Mesendoderm (in vitro differentiated cells): ENCODE measurements around the gene ANKRD13A.

Source experiments
- DNase-seq: peaks from one replicate; pipeline ENCODE4 v3.0.0; 2013
- H2AK5ac ChIP-seq: 2 replicates; pipeline ENCODE4 v1.6.1; 2013; ENCODE audit warnings: low read length, inconsistent platforms
- H2BK120ac ChIP-seq: 2 replicates; pipeline ENCODE4 v1.6.1; 2013; ENCODE audit warnings: low read depth, mild to moderate bottlenecking, low read length, moderate library complexity, mixed read lengths
- H2BK15ac ChIP-seq: replicated peaks from 2 replicates; pipeline ENCODE4 v1.6.1; 2013; ENCODE audit warnings: low read depth, mild to moderate bottlenecking, moderate library complexity
- H2BK5ac ChIP-seq: 2 replicates; pipeline ENCODE4 v1.6.1; 2013; ENCODE audit warnings: low read length, inconsistent platforms
- H3K18ac ChIP-seq: 2 replicates; pipeline ENCODE4 v1.6.1; 2013; ENCODE audit warnings: mild to moderate bottlenecking, low read length, mixed read lengths
- H3K23ac ChIP-seq: one replicate; pipeline ENCODE4 v1.6.1; 2013; ENCODE audit warnings: low read length
- H3K27ac ChIP-seq: 2 replicates; pipeline ENCODE4 v1.5.1; 2013; ENCODE audit warnings: low read depth, mild to moderate bottlenecking, inconsistent platforms, low read length, moderate library complexity
- H3K27me3 ChIP-seq: 2 replicates; pipeline ENCODE4 v1.6.1; 2013; ENCODE audit warnings: low read length, control low read depth, mild to moderate bottlenecking, inconsistent platforms; ENCODE audit not compliant: insufficient read depth, poor library complexity
- H3K36me3 ChIP-seq: 2 replicates; pipeline ENCODE4 v1.6.1; 2013; ENCODE audit warnings: low read length, inconsistent platforms; ENCODE audit not compliant: control insufficient read depth, insufficient read depth
- H3K4ac ChIP-seq: one replicate; pipeline ENCODE4 v1.6.1; 2013; ENCODE audit warnings: low read depth, mild to moderate bottlenecking, low read length, moderate library complexity
- H3K4me1 ChIP-seq: 2 replicates; pipeline ENCODE4 v1.6.1; 2013; ENCODE audit warnings: low read depth, low read length, inconsistent platforms; ENCODE audit not compliant: control insufficient read depth
- H3K4me2 ChIP-seq: 2 replicates; pipeline ENCODE4 v1.6.1; 2013; ENCODE audit warnings: low read length
- H3K4me3 ChIP-seq: 2 replicates; pipeline ENCODE4 v1.5.1; 2013; ENCODE audit warnings: mild to moderate bottlenecking, low read length
- H3K56ac ChIP-seq: one replicate; pipeline ENCODE4 v1.6.1; 2013; ENCODE audit warnings: low read length
- H3K79me1 ChIP-seq: 2 replicates; pipeline ENCODE4 v1.6.1; 2013; ENCODE audit warnings: low read length, inconsistent platforms
- H3K79me2 ChIP-seq: 2 replicates; pipeline ENCODE4 v1.6.1; 2013; ENCODE audit warnings: mild to moderate bottlenecking, low read length; ENCODE audit not compliant: control insufficient read depth, insufficient read depth
- H3K9ac ChIP-seq: 2 replicates; pipeline ENCODE4 v1.6.1; 2013; ENCODE audit warnings: low read length, inconsistent platforms
- H4K5ac ChIP-seq: one replicate; pipeline ENCODE4 v1.6.1; 2013; ENCODE audit warnings: low read length
- H4K8ac ChIP-seq: one replicate; pipeline ENCODE4 v1.6.1; 2013; ENCODE audit warnings: low read depth, mild to moderate bottlenecking, control low read depth, low read length, moderate library complexity
- WGBS: extraction: QIAGEN DNeasy Blood & Tissue Kit; methylation state at CpG from one replicate; pipeline ENCODE4 v1.1.7; 2013; ENCODE audit warnings: low lambda C conversion rate, missing lambda C conversion rate; ENCODE audit not compliant: insufficient coverage; ENCODE audit errors: extremely low coverage; 5-methylcytosine and 5-hydroxymethylcytosine counted together

ANKRD13A gene

DNA sequence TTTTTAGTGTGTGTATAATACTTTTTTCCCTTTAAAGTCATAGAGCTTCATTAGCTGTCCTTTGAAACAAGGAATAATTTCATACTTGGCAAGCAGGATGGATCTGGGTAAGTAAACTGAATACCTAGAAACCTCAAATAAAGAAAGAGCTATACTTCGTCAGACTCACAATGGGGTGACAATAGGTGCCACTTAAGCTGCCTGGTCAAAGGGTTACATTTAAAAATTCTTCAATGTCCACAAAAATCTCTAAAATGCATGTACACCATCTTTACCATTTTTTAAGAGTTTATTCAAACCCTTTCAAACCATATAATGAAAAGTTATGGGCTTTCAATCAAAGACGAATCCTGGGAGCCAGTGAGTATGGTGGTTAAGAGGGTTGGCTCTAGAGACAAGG lies 6.1 kb upstream of the ANKRD13A start:
- no CpG with 5 or more reads among the region's 2 CpGs for WGBS
- Histone ChIP-seq H3K4me3 (no peak overlapping the region), H3K4me1 (peaks cover 6% of the 10 kb centered on the region), H2AK5ac (no peak overlapping the region), H2BK15ac (no peak overlapping the region), H2BK120ac (no peak overlapping the region), H4K8ac (no peak overlapping the region), H3K23ac (no peak overlapping the region), H3K79me2 (peaks cover 10% of the 10 kb centered on the region), H2BK5ac (no peak overlapping the region), H3K27ac (no peak overlapping the region), H3K4me2 (no peak overlapping the region), H3K9ac (no peak overlapping the region), H4K5ac (no peak overlapping the region), H3K18ac (no peak overlapping the region), H3K79me1 (peaks cover 10% of the 10 kb centered on the region), H3K36me3 (no peaks in the 10 kb centered on the region), H3K27me3 (no peaks in the 10 kb centered on the region), H3K56ac (no peak overlapping the region), H3K4ac (no peak overlapping the region)
- DNase-seq: no peak

DNA sequence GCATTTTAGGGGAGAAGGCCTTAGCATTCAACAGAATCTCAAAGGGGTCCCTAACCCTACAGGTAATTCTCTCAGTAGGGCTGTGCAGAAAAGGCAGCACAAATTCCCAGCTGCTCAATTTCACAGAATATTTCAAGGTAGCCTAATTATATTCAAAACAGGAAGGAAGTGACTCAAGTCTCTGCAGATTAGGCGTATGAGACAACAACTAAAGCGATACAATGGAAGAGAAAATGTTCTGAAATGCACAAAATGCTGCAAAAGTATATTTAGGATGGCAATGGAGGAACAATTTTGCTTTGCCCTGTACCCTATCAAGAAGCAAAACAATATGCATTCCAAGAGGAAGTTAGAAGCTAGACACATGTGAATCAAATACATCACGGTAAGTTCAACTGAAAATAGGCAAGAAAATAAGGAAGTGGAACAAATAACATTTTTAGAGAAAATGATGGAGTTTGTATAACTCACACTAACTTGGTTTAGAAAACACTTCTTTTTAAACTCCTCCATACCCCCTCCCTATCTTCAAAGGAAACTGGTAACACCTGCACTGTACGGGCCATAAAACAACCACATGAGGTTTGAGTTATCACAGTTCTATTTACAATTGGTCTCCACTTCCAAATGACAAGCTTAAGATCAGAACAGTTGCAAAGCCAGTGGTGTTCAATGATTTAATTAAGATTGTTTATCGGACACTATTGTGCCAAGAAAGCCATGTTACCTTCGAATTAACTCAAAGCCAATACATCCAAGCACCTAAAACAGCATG lies 4.6 kb upstream of the ANKRD13A start:
- Histone ChIP-seq H4K5ac (no peak overlapping the region), H4K8ac (no peak overlapping the region), H3K4me3 (no peak overlapping the region), H3K27me3 (no peaks in the 10 kb centered on the region), H3K4ac (no peak overlapping the region), H3K4me1 (peaks cover 9% of the 10 kb centered on the region), H3K23ac (no peak overlapping the region), H2BK15ac (no peak overlapping the region), H3K79me1 (peaks cover 10% of the 10 kb centered on the region), H3K9ac (peak overlapping the region; percentile 10), H3K4me2 (peak overlapping the region; percentile 83), H3K79me2 (peaks cover 10% of the 10 kb centered on the region), H2BK120ac (no peak overlapping the region), H3K27ac (no peak overlapping the region), H2AK5ac (no peak overlapping the region), H3K36me3 (no peaks in the 10 kb centered on the region), H2BK5ac (no peak overlapping the region), H3K18ac (no peak overlapping the region), H3K56ac (no peak overlapping the region)
- WGBS: no CpG with 5 or more reads among the region's 6 CpGs
- DNase-seq: no peak

DNA sequence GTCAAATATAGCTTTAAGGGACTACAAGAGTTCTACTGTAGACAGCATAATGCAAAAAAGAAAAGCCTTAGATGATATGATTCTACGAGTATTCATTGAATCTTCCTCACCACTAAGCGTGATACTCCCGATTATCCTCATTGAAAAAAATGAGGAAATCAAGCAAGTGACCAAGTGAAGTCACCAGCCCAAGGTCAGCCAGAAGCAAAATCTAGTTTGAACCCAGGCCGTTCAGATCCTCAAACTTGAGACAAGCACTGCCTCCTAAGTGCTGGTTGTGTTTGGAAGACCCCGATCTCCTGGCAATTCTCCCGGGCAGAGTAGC lies 3.9 kb upstream of the ANKRD13A start:
- Histone ChIP-seq H3K4me1 (peaks cover 9% of the 10 kb centered on the region), H2BK15ac (no peak overlapping the region), H3K4ac (no peak overlapping the region), H3K18ac (no peak overlapping the region), H3K9ac (peak overlapping the region; percentile 82), H4K8ac (no peak overlapping the region), H3K23ac (no peak overlapping the region), H3K4me2 (peak overlapping the region; percentile 83), H3K79me2 (peaks cover 10% of the 10 kb centered on the region), H3K27ac (no peak overlapping the region), H2AK5ac (no peak overlapping the region), H3K4me3 (peak overlapping the region; percentile 86), H3K56ac (peak overlapping the region; percentile 93), H2BK120ac (no peak overlapping the region), H3K79me1 (peaks cover 10% of the 10 kb centered on the region), H2BK5ac (no peak overlapping the region), H3K27me3 (no peaks in the 10 kb centered on the region), H3K36me3 (no peaks in the 10 kb centered on the region), H4K5ac (no peak overlapping the region)
- WGBS: no CpG with 5 or more reads among the region's 6 CpGs
- DNase-seq: no peak

DNA sequence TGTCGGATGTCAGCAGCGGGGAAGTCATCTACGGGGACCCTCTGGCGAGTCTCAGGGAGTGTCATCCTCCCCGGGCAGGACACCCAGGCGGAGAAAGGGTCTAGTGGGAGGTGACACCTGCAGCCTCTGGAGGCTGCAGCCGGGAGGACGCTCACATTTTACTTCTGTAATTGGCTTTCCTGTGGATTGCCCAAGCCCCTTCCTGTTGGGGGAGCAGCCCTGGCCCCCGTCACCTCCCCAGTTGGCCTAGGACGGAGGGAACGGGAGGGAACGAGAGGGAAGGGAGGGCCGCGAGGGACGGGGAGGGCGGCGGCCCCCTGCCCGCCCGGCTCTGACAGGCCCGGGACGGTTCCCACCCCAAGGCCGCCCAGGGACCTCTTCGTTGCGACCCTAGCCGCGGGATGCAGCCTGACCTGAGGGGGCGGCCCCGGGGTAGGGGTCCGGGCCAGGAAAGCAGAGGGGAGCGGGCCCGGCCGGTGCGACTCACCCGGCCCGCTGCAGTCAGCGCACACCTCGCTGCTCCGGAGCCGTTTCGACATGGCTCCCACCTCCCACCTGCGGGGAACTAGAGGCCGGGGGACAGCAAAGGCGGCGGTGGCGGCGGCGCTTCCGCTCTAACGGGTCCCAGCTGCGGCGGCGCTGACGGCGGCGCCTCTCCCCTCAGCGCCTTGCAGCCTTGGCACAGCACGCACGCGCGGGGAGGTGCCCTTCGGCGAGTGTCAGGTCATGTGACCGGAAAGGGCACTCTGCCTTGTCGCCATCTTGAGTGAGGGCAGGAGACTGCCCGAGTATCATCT lies 3.3 kb upstream of the ANKRD13A start, which contains the start of gene GIT2:
Gene GIT2 (minus strand): TSS at position 683 of the 797 bp plus-strand sequence. CDS start 144 bp downstream, at position 539.
- Histone ChIP-seq H3K36me3 (no peaks in the 10 kb centered on the region), H3K23ac (peak within 1 kb of the TSS; percentile 37), H3K79me1 (peaks cover 10% of the 10 kb centered on the region), H3K4me1 (peaks cover 9% of the 10 kb centered on the region), H3K9ac (peak within 1 kb of the TSS; percentile 82), H2BK120ac (no peak within 1 kb of the TSS), H2BK15ac (no peak within 1 kb of the TSS), H3K18ac (peak within 1 kb of the TSS; percentile 51), H3K27ac (peak within 1 kb of the TSS; percentile 81), H2AK5ac (no peak within 1 kb of the TSS), H3K27me3 (no peaks in the 10 kb centered on the region), H4K8ac (no peak within 1 kb of the TSS), H3K4me3 (peak within 1 kb of the TSS; percentile 86), H3K56ac (peak within 1 kb of the TSS; percentile 93), H3K4ac (no peak within 1 kb of the TSS), H3K79me2 (peaks cover 10% of the 10 kb centered on the region), H3K4me2 (peak within 1 kb of the TSS; percentile 83), H2BK5ac (no peak within 1 kb of the TSS), H4K5ac (peak within 1 kb of the TSS; percentile 60)
- peak; percentile 97 for DNase-seq
- WGBS: no CpG with 5 or more reads among the region's 65 CpGs

DNA sequence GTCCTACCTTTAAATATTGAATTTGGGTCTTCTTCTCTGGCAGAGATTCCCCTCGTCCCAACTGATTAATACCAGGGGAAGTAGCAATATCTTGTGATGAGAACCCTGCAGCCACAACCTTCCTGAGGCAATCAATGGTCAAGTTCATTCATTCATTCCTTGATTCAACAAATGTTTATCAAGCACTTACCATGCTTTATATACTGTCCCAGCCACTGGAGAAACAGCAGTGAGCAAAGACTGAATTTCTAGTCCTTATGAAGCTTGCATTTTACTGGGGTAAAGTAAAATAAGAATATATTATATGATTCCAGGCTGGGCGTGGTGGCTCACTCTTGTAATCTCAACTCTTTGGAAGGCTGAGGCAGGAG lies 2.8 kb upstream of the ANKRD13A start:
- no peak for DNase-seq
- Histone ChIP-seq H3K27me3 (no peaks in the 10 kb centered on the region), H3K56ac (no peak overlapping the region), H3K27ac (no peak overlapping the region), H3K4me1 (peaks cover 9% of the 10 kb centered on the region), H3K18ac (no peak overlapping the region), H2BK15ac (no peak overlapping the region), H3K4me3 (no peak overlapping the region), H3K79me1 (peaks cover 10% of the 10 kb centered on the region), H2BK5ac (no peak overlapping the region), H3K4ac (no peak overlapping the region), H4K5ac (peak overlapping the region; percentile 60), H3K9ac (no peak overlapping the region), H2AK5ac (no peak overlapping the region), H3K79me2 (peaks cover 10% of the 10 kb centered on the region), H3K23ac (no peak overlapping the region), H2BK120ac (no peak overlapping the region), H3K4me2 (no peak overlapping the region), H3K36me3 (no peaks in the 10 kb centered on the region), H4K8ac (no peak overlapping the region)
- WGBS: no CpG with 5 or more reads among the region's 2 CpGs
